GM23338 (cell line): ENCODE measurements around the gene IQGAP2.

Experiments
- EZH2 ChIP-seq: fragments of 200-600 bp; sonication (generic); IDR thresholded peaks from one replicate; pipeline ENCODE4 v1.8.0; 2017; ENCODE audit warnings: antibody characterized with exemption, mild to moderate bottlenecking, low read depth; ENCODE audit not compliant: unreplicated experiment
- JUNB ChIP-seq: IDR thresholded peaks from one replicate; pipeline ENCODE4 v1.6.1; 2016; ENCODE audit warnings: antibody characterized with exemption; ENCODE audit not compliant: unreplicated experiment
- POLR2AphosphoS5 ChIP-seq: IDR thresholded peaks from 2 replicates; pipeline ENCODE4 v1.6.1; 2016; ENCODE audit warnings: antibody characterized with exemption, low read depth
- STAT1 ChIP-seq: IDR thresholded peaks from one replicate; pipeline ENCODE4 v1.6.1; 2016; ENCODE audit warnings: antibody characterized with exemption; ENCODE audit not compliant: unreplicated experiment
- TF ChIP-seq, protein P1 (sequence below), 2 experiments: fragments of 200-600 bp in 1 of 2; sonication (generic) in 1 of 2; conservative IDR thresholded peaks; 2 replicates each; pipeline versions ENCODE4 v1.5.1 to v1.6.1; 2016 to 2017; ENCODE audit warnings: antibody characterized with exemption in 2 of 2, low read depth in 2 of 2, mild to moderate bottlenecking in 2 of 2, moderate library complexity in 1 of 2

DNA sequence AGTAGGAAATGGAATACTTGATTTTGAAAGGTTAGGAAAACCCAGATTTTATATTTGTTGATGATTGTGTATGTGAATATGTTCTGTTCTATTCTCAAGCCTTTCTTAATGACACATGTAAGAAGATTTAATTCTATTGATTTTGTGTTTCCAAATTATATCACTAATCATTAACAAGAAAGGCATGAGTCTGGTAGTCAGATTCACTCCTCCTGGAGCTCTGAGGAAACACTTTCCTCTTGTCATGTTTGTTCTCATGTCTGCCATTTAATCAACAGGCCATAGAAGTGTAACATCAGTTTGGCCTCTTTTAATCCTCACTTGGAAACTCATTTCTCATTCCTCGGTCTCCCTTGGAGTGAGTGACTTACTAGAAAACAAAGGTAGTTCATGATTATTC lies 272.3 kb downstream of the IQGAP2 start:
- TF ChIP-seq POLR2AphosphoS5 (no peak), STAT1 (no peak), EZH2 (no peak), JUNB (no peak)
- TF ChIP-seq, protein P1, sequence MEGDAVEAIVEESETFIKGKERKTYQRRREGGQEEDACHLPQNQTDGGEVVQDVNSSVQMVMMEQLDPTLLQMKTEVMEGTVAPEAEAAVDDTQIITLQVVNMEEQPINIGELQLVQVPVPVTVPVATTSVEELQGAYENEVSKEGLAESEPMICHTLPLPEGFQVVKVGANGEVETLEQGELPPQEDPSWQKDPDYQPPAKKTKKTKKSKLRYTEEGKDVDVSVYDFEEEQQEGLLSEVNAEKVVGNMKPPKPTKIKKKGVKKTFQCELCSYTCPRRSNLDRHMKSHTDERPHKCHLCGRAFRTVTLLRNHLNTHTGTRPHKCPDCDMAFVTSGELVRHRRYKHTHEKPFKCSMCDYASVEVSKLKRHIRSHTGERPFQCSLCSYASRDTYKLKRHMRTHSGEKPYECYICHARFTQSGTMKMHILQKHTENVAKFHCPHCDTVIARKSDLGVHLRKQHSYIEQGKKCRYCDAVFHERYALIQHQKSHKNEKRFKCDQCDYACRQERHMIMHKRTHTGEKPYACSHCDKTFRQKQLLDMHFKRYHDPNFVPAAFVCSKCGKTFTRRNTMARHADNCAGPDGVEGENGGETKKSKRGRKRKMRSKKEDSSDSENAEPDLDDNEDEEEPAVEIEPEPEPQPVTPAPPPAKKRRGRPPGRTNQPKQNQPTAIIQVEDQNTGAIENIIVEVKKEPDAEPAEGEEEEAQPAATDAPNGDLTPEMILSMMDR (conservative IDR thresholded peaks at IDR 0.05; ENCODE audit: low read depth in 2 of 2), result no peak
